ENCODE results near the gene BCAS4.
"Not testable (repeated sequence)": the region's sequence is repeated elsewhere in the genome, so short reads cannot be mapped to it uniquely, and the experiment has no call there.

The BCAS4 gene

GRCh38 chr20:50876063-50876685 lies 81.3 kb downstream of the BCAS4 start:
- DNase-seq (ENCODE audit: low read depth): no peak

GRCh38 chr20:50876816-50877215 lies 82.0 kb downstream of the BCAS4 start:
- no peak for DNase-seq (ENCODE audit: low read depth)

DNA sequence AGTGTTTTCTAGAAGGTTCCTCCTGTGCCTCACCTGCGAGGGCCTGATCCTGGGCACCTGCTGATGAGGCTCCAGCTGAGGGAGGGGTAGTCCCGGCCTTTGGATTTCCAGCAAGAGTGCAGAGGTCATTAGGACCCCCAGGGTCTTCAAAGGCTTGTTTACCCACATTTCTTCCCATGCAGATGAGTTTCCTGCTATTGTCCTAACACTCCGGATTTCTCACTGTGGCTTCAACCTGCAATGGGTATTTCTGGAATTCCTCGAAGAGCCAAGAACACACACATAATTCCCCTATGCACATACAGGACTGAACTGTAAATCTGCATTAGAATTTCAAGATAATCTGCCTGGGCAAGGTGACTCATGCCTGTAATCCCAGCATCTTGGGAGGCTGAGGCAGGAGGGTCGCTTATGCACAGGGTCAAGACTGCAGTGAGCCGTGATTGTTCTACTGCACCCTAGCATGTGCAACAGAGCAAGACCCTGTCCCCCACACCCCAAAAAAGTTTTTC lies 82.4 kb downstream of the BCAS4 start:
- no peak for DNase-seq (ENCODE audit: low read depth)

GRCh38 chr20:50879649-50880550 lies 85.0 kb downstream of the BCAS4 start:
- no peak for DNase-seq (ENCODE audit: low read depth)

DNA sequence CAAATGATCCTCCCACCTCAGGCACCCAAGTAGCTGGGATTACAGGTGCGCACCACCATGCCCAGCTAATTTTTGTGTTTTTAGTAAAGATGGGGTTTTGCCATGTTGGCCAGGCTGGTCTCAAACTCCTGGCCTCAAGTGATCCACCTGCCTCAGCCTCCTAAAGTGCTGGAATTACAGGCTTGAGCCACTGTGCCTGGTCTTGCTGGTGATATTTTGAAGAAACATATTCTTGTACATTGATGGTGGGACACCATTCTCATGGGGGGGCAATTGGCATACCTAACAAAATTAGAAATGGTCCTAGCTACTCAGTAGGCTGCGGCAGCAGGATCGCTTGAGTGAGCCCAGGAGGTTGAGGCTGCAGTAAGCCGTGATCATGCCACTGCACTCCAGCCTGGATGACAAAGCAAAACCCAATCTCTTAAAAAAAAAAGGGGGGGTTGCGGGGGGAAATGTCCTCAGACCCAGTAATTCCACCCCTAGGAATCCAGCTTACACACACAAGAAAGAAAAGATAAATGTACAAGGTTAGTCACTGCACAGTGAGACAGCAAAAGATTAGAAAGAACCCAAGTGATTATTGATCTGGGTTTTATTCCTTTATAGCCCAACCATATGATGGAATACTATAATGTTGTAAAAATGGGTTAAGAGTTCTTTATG lies 87.0 kb downstream of the BCAS4 start:
- not testable (repeated sequence) for DNase-seq (ENCODE audit: low read depth)

- DNase-seq (ENCODE audit: low read depth): no peak
These were observed 89.0 kb downstream of the BCAS4 start for GRCh38 chr20:50883856-50884255.

- no peak for DNase-seq (ENCODE audit: low read depth)
These were observed 90.2 kb downstream of the BCAS4 start for GRCh38 chr20:50885068-50885467.

GRCh38 chr20:50885781-50886180 lies 90.9 kb downstream of the BCAS4 start:
- DNase-seq (ENCODE audit: low read depth): no peak

- DNase-seq (ENCODE audit: low read depth): no peak
These were observed 91.4 kb downstream of the BCAS4 start for GRCh38 chr20:50886184-50886790.

GRCh38 chr20:50887576-50887975 lies 92.7 kb downstream of the BCAS4 start:
- no peak for DNase-seq (ENCODE audit: low read depth)

- DNase-seq (ENCODE audit: low read depth): no peak
These were observed 96.3 kb downstream of the BCAS4 start for GRCh38 chr20:50891138-50891537.

DNA sequence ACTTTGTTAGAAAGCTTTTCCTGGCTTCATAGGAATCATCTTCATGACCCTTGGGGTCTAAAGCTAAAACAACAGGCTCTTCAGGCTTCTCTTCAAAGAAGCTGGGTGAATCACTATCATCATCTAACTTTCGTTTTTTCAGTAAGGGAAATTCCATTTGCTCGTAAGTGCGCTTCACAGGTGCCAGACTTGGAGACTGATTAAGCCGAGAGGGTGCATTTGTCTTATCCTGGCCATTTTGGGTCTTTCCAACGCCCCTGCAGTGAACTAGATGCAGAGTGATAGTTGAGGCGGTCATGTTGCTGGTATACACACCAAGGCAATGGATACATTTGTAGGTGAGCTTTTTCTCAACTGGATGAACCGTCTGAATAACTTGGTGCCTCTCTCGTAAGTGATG lies 97.5 kb downstream of the BCAS4 start:
- DNase-seq (ENCODE audit: low read depth): no peak

- no peak for DNase-seq (ENCODE audit: low read depth)
These were observed 98.8 kb downstream of the BCAS4 start for GRCh38 chr20:50893620-50894019.

GRCh38 chr20:50895111-50895830 lies 100.4 kb downstream of the BCAS4 start:
- no peak for DNase-seq (ENCODE audit: low read depth)

- no peak for DNase-seq (ENCODE audit: low read depth)
These were observed 103.6 kb downstream of the BCAS4 start for GRCh38 chr20:50898475-50898874.

- DNase-seq (ENCODE audit: low read depth): no peak
These were observed 105.4 kb downstream of the BCAS4 start for GRCh38 chr20:50900261-50900660.

- no peak for DNase-seq (ENCODE audit: low read depth)
These were observed 106.4 kb downstream of the BCAS4 start for GRCh38 chr20:50901301-50901700.

- DNase-seq (ENCODE audit: low read depth): no peak
These were observed 108.6 kb downstream of the BCAS4 start for GRCh38 chr20:50903353-50904051.

DNA sequence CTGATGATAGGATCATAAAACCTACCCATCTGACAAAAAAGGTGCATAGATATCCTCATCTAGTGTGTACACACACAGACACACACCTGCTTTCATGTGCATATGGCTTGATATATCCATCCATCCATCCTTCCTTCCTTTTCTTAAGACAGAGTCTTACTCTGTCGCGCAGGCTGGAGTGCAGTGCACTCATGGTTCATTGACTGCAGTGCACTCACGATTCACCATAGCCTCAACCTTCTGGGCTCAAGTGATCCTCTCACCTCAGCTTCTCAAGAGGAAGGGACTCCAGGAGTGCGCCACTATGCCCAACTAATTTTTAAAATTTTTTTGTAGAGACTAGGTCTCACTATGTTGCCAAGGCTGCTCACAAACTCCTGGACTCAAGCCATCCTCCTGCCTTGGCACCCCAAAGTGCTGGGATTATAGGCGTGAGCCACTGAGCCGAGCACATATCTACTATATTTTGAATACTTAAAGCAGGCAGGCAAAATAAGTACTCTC lies 109.3 kb downstream of the BCAS4 start:
- no peak for DNase-seq (ENCODE audit: low read depth)

DNA sequence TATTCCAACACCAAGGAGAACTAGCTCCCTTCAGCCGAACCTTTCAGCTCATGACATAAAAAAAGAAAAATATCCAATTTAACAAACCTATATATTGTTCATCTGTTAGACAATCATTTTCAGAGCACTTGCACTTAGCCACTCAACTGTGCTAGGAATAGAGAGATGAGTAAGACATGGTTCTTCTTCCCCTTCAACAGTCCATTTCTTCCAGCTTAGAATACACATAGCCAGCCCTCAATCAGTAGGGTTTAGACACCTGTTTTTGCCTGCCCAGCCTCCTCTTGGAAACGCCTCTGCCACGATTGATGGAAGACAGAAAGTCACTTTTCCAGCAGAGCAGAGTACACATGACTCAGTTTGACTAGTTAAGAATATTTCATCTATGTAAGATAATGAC lies 114.6 kb downstream of the BCAS4 start:
- no peak for DNase-seq (ENCODE audit: low read depth)

- peak; percentile 24 for DNase-seq (ENCODE audit: low read depth)
These were observed 116.2 kb downstream of the BCAS4 start for GRCh38 chr20:50911030-50911429.

All from non-pigmented ciliary epithelial cell (primary cell).